WTC11 (cell line): ENCODE measurements around the gene NXF1. TPM values are rescaled to one million over a fixed set of nuclear protein-coding genes. Genes with fewer than 3 reads are reported as not detected.

Experiments used
- ATAC-seq: fragments of 200-7000 bp; cut with Tn5 transposase; 2 replicates; pipeline ENCODE4 v1.10.0; 2021; ENCODE audit warnings: mild to moderate bottlenecking, moderate library complexity
- CTCF ChIA-PET: fragments of 300-600 bp; sonication (Branson Sonifier 250); formaldehyde crosslinking; loops from one replicate; lab custom pipeline; 2021; ENCODE audit warnings: antibody characterized with exemption; lab: Charles Lee
- POLR2A ChIA-PET: fragments of 350-600 bp; sonication (Branson Sonifier 250); formaldehyde crosslinking; loops from one replicate; lab custom pipeline; 2021; ENCODE audit warnings: antibody characterized with exemption; lab: Charles Lee
- DNase-seq: peaks from one replicate; pipeline ENCODE4 v3.0.0; 2021; ENCODE audit warnings: low spot score
- H3K27ac Mint-ChIP-seq: 2 replicates; pipeline ENCODE4 v1.8.0; 2021; ENCODE audit warnings: mixed read lengths
- H3K27me3 Mint-ChIP-seq: 2 replicates; pipeline ENCODE4 v1.8.0; 2021; ENCODE audit warnings: low read depth, mild to moderate bottlenecking, moderate library complexity, mixed read lengths
- H3K36me3 Mint-ChIP-seq: 2 replicates; pipeline ENCODE4 v1.8.0; 2021; ENCODE audit warnings: mixed read lengths
- H3K4me1 Mint-ChIP-seq: 2 replicates; pipeline ENCODE4 v1.8.0; 2022; ENCODE audit warnings: mixed read lengths
- H3K4me3 Mint-ChIP-seq: 2 replicates; pipeline ENCODE4 v1.8.0; 2021; ENCODE audit warnings: mild to moderate bottlenecking, moderate library complexity, mixed read lengths
- H3K9me3 Mint-ChIP-seq: 2 replicates; pipeline ENCODE4 v1.8.0; 2021; ENCODE audit warnings: mixed read lengths
- ARID4B ChIP-seq: sonication (generic); formaldehyde crosslinking; IDR thresholded peaks from 2 replicates; pipeline ENCODE4 v1.8.0; 2023; ENCODE audit warnings: missing genetic modification reagents, mild to moderate bottlenecking, borderline replicate concordance
- CBFB ChIP-seq: sonication (generic); formaldehyde crosslinking; IDR thresholded peaks from 2 replicates; pipeline ENCODE4 v1.8.1; 2022; ENCODE audit warnings: mild to moderate bottlenecking, low read depth, missing genetic modification reagents
- CREM ChIP-seq: sonication (generic); formaldehyde crosslinking; IDR thresholded peaks from 2 replicates; pipeline ENCODE4 v1.8.1; 2022; ENCODE audit warnings: mild to moderate bottlenecking, missing genetic modification reagents, moderate library complexity
- EMX1 ChIP-seq: fragments of 250-450 bp; sonication (Bioruptor Pico); IDR thresholded peaks from 2 replicates; pipeline ENCODE4 v1.8.0; 2021; ENCODE audit warnings: mild to moderate bottlenecking
- ERG ChIP-seq: fragments of 250-450 bp; sonication (Bioruptor Pico); IDR thresholded peaks from 2 replicates; pipeline ENCODE4 v1.8.0; 2021; ENCODE audit warnings: mild to moderate bottlenecking
- MAX ChIP-seq: sonication (generic); formaldehyde crosslinking; IDR thresholded peaks from 2 replicates; pipeline ENCODE4 v1.8.0; 2022; ENCODE audit warnings: mild to moderate bottlenecking, missing genetic modification reagents
- NFATC4 ChIP-seq: fragments of 250-450 bp; sonication (Bioruptor Pico); IDR thresholded peaks from 2 replicates; pipeline ENCODE4 v1.9.0; 2021; ENCODE audit warnings: mild to moderate bottlenecking
- NFE2L1 ChIP-seq: sonication (generic); formaldehyde crosslinking; IDR thresholded peaks from 2 replicates; pipeline ENCODE4 v1.8.1; 2023; ENCODE audit warnings: missing genetic modification reagents
- PRDM15 ChIP-seq: sonication (generic); formaldehyde crosslinking; IDR thresholded peaks from 2 replicates; pipeline ENCODE4 v1.8.0; 2022; ENCODE audit warnings: missing genetic modification reagents
- PREB ChIP-seq: sonication (generic); formaldehyde crosslinking; IDR thresholded peaks from 2 replicates; pipeline ENCODE4 v1.8.1; 2022; ENCODE audit warnings: mild to moderate bottlenecking, missing genetic modification reagents, moderate library complexity, borderline replicate concordance
- PRRX2 ChIP-seq: fragments of 250-450 bp; sonication (Bioruptor Pico); IDR thresholded peaks from 2 replicates; pipeline ENCODE4 v1.8.0; 2021; ENCODE audit warnings: mild to moderate bottlenecking
- RORB ChIP-seq: fragments of 250-450 bp; sonication (Bioruptor Pico); IDR thresholded peaks from 2 replicates; pipeline ENCODE4 v1.9.0; 2021; ENCODE audit warnings: mild to moderate bottlenecking
- TEAD4 ChIP-seq: sonication (generic); formaldehyde crosslinking; IDR thresholded peaks from 2 replicates; pipeline ENCODE4 v1.8.0; 2022; ENCODE audit warnings: mild to moderate bottlenecking, missing genetic modification reagents
- TP53 ChIP-seq: sonication (generic); formaldehyde crosslinking; IDR thresholded peaks from 2 replicates; pipeline ENCODE4 v1.8.1; 2023; ENCODE audit warnings: mild to moderate bottlenecking, missing genetic modification reagents
- USF1 ChIP-seq: sonication (generic); formaldehyde crosslinking; IDR thresholded peaks from 2 replicates; pipeline ENCODE4 v1.8.0; 2022; ENCODE audit warnings: mild to moderate bottlenecking, missing genetic modification reagents
- ZNF121 ChIP-seq: sonication (generic); formaldehyde crosslinking; IDR thresholded peaks from 2 replicates; pipeline ENCODE4 v1.8.0; 2023; ENCODE audit warnings: missing genetic modification reagents
- ZNF232 ChIP-seq: sonication (generic); formaldehyde crosslinking; IDR thresholded peaks from 2 replicates; pipeline ENCODE4 v1.8.0; 2022; ENCODE audit warnings: mild to moderate bottlenecking, missing genetic modification reagents
- ZNF416 ChIP-seq: fragments of 250-450 bp; sonication (Bioruptor Pico); IDR thresholded peaks from 2 replicates; pipeline ENCODE4 v1.9.0; 2021; ENCODE audit warnings: mild to moderate bottlenecking, inconsistent platforms
- ZSCAN18 ChIP-seq: fragments of 250-450 bp; sonication (Bioruptor Pico); IDR thresholded peaks from 2 replicates; pipeline ENCODE4 v2.1.2; 2022; ENCODE audit warnings: mild to moderate bottlenecking, moderate library complexity
- total RNA-seq: library from RNA; stranded (reverse); gene quantifications from 3 replicates; pipeline ENCODE4 v1.2.3, GENCODE V29; 2021

The NXF1 gene
- total RNA-seq, 1 experiment from 2014 or later: 43.2 TPM

- peak; percentile 95 for TF ChIP-seq PRRX2
- peak; percentile 98 for TF ChIP-seq NFATC4 (CRISPR knock-in tag)
- TF ChIP-seq ZSCAN18 (CRISPR knock-in tag): peak; percentile 79; the same call in 1 of the 2 replicates
- peak; percentile 95 for TF ChIP-seq ERG (CRISPR knock-in tag)
- TF ChIP-seq PREB (CRISPR knock-in tag): peak; percentile 55; the same call in 1 of the 2 replicates
- TF ChIP-seq MAX (CRISPR knock-in tag): 0 out of 2 replicates have a peak, but pooled peaks have one; percentile 28
- no peak; the same call in 1 of the 2 replicates for TF ChIP-seq USF1 (CRISPR knock-in tag)
- no peak; the same call in 1 of the 2 replicates for TF ChIP-seq TP53
- peak; percentile 82; the same call in 1 of the 2 replicates for TF ChIP-seq CREM (CRISPR knock-in tag)
- TF ChIP-seq NFE2L1 (CRISPR knock-in tag): 0 out of 2 replicates have a peak, but pooled peaks have one; percentile 55
- TF ChIP-seq CBFB (CRISPR knock-in tag): 0 out of 2 replicates have a peak, but pooled peaks have one; percentile 24
- TF ChIP-seq EMX1 (CRISPR knock-in tag): peak; percentile 99
- no peak for TF ChIP-seq RORB
- TF ChIP-seq ZNF416 (CRISPR knock-in tag): peak; percentile 96
- peak; percentile 45 for TF ChIP-seq ARID4B (CRISPR knock-in tag)
Measured at GRCh38 chr11:62850911-62851806, 45.9 kb upstream of the NXF1 start (continued).

- POLR2A ChIA-PET: no interaction called here
- CTCF ChIA-PET: no interaction called here
- Mint-ChIP-seq H3K4me3 (no peak overlapping the region), H3K27me3 (no peaks in the 10 kb centered on the region), H3K4me1 (peaks cover 20% of the 10 kb centered on the region), H3K36me3 (peaks cover 30% of the 10 kb centered on the region), H3K9me3 (peaks cover 17% of the 10 kb centered on the region), H3K27ac (no peak overlapping the region)
- no peak for DNase-seq
- no peak for ATAC-seq
- TF ChIP-seq ZNF121 (CRISPR knock-in tag) (peak; percentile 77; the same call in 1 of the 2 replicates), PRDM15 (CRISPR knock-in tag) (no peak), ZNF232 (CRISPR knock-in tag) (no peak), TEAD4 (CRISPR knock-in tag) (no peak)
- TF ChIP-seq, all 79 proteins: peak for 1
Measured at GRCh38 chr11:62847767-62848314, 42.6 kb upstream of the NXF1 start.
